HG03571 (cell line): ENCODE data around the gene CD46.
A peak's percentile ranks its signal among the peaks of the same experiment; 100 is the strongest.

ENCODE experiments used
- ATAC-seq: cut with Tn5 transposase; IDR thresholded peaks from one replicate; pipeline ENCODE4 v1.9.1; 2021; ENCODE audit not compliant: unreplicated experiment

CD46 gene

DNA sequence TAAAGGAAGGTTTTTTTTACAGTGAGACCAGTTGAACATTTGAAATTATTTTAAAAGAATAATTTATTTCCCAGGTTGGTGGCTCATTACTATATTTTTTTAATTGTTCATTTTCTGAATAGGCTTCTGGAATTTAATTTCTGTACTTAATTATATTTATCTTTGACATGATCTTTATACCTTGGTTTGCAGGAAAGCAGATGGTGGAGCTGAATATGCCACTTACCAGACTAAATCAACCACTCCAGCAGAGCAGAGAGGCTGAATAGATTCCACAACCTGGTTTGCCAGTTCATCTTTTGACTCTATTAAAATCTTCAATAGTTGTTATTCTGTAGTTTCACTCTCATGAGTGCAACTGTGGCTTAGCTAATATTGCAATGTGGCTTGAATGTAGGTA, 41.5 kb downstream of the CD46 start:
- ATAC-seq = no peak

DNA sequence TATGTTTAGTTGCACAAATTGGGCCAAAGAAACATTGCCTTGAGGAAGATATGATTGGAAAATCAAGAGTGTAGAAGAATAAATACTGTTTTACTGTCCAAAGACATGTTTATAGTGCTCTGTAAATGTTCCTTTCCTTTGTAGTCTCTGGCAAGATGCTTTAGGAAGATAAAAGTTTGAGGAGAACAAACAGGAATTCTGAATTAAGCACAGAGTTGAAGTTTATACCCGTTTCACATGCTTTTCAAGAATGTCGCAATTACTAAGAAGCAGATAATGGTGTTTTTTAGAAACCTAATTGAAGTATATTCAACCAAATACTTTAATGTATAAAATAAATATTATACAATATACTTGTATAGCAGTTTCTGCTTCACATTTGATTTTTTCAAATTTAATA, 43.0 kb downstream of the CD46 start:
- no peak for ATAC-seq

DNA sequence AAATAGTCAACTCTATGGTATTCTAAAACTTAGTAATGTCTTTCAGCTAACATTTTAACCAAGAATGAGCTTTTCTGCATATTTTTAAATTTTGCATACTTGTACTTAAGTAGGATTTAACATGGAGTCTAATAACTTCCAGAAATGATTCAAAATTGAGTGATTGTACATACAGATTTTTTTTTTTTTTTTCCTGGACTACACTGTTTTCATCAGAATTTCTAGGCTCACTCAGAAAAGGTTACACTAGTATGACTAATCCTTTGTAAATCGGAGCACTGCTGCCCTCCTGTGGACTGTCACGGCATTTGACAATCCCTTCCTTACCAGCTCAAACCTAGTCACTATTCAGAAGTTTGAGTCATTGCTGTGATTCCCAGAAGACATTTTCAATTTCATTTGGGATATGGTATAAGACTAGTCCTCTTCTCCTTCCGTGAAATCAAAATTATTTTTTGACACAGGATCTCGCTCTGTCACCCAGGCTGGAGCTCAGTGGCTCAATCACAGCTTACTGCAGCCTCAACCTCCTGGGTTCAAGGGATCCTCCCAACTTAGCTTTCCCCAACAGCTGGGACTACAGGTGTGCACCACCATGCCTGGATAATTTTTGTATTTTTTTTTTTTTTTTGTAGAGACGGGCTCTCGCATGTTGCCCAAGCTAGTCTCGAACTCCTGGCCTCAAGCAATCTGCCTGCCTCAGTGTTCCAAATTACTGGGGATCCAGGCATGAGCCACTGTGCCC, 45.5 kb downstream of the CD46 start:
- peak; percentile 73 for ATAC-seq

DNA sequence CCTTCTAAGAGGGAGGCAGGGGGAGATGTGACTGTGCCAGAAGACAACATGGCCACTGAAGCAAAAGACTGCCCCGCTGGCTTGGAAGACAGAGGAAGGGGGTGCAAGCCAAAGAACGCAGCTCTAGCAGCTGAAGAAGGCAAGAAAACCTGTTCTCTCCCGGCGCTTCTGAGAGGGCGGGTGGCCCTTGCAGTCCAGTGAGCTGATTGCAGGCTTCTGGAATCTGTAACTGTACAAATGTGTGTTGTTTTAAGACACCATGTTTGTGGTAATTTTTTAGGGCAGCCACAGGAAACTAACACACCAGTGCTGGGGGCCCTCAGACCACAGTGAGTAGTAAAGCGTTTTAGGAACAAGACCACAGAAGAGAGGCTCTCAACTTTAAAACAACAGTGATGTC, 47.0 kb downstream of the CD46 start:
- no peak for ATAC-seq

DNA sequence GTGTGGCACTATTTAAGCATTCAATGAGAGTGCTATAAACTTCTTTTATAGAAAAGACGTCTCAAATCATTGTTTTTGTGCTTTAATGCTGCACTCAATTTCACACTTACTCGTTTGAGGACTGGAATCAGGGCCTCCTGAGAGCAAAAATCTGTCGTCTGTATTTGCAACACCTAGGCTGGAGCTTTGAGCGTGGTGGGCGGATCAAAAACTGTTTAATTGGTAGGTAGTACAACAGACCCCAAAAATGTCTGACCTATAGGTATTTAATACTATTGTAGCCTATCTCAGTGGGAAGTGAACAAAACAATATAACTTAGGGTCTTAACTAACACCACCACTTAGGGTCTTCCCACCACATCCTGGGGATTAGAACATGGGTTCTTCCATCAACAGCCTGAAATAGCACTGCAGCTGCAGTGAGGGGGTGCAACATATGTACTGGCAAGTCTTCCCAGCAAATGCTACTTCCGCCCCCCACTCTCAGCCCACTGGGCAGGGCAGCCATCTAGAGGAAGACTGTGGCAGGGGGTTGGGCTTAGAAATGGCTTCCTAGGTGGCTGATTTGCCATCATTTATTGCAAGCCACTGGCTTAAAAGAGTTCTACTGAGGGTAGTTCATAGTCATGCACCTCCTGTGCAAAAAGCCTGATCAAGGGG, 48.3 kb downstream of the CD46 start:
- no peak for ATAC-seq

DNA sequence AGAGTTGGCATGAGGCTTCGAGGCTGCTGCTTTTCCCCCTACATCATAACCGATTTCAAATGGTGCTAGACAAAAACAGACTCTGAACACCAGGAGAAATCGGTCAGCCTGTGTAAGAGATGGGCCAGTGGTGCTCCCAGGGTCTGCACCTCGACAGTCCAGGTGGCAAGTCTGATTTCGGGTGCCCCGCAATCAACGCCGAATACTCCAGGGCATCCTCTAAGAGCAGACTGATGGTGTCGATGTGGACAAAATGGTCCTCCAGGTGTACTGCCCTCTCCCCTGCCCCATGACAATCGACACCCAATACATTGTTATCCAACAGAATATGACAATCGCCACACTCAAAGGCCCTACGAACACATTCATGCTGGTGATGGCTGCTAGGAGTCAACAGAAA, 50.0 kb downstream of the CD46 start:
- no peak for ATAC-seq

DNA sequence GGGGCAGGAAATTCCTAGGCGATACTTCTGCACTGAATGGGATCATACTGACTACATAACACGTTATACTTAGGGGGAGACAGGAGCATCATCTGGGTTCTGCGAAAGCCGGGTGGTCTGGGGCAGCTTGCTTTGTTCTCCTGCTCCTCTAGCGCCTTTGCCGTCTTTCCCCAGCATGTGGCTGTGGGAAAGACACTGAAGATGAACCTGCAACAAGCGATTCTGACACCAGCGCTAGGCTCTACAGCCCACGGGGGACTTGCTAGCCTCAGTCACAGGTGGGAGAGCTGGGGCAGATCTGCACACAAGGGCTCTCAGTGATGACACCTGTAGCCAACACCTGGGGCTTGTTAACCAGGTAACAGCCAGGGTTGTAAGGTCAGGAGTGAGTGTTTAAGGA, 51.8 kb downstream of the CD46 start:
- ATAC-seq = no peak

DNA sequence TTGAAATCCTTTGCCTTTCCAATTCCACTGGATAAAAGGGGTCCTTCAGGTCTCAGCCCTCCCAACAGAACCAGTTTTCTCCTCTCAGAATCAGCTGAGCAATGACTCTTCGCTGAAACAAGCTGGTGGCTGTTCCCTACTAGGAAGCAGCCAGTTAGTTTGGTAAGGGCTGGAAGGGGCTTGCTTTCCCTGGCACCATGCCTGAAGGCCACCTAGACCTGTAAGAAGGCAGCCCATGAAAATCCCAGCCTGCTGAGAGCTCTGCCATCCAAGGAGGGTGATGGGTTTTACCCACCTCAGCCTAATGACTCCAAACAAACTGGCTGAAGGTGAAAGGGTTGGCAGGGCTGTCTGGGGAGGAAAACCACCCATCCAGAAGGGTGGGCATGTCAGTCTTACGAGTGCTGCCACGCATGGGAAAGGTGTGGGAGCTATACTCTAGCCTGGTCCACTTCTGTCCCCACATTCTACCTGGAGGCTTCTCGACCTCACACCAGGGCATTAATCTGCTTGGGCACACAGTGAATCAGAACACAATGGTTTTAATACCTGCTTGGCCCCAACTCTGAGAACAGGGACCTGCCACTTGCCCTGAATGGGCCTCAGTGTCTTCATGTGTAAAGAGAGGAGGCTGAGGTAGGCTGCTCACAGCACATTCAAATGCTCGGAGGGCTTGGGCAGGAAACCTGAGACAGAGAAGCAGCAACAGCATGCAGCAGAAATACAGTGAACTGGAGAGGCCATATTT, 53.0 kb downstream of the CD46 start:
- no peak for ATAC-seq

DNA sequence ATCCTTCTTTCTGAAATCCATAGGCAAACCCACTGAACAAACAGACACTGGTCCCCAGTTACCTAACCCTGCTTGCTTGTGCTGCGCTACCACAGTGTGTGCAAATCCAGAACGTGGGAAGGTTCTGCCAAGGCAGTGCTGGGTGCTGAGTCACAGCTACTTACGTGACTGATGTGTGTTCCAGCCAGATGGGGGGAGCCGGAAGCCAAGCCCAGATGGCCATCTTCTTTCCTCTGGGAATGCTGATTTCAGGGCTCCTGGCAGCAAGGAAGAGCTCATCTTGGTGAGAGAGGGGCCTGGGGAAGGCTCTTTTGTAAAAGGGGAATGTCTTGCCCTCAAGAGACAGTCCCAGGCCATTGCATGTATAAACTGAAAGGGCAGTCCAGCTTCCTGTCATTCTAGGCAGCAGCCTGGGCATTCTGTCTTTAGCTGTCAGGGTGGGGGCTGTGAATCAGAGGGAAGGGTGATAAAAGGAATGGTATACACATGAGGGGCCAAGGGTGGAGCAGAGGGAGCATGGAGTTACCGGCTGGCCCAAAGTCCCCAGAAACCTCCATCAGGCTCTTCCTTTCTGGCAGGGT, 54.1 kb downstream of the CD46 start:
- no peak for ATAC-seq

DNA sequence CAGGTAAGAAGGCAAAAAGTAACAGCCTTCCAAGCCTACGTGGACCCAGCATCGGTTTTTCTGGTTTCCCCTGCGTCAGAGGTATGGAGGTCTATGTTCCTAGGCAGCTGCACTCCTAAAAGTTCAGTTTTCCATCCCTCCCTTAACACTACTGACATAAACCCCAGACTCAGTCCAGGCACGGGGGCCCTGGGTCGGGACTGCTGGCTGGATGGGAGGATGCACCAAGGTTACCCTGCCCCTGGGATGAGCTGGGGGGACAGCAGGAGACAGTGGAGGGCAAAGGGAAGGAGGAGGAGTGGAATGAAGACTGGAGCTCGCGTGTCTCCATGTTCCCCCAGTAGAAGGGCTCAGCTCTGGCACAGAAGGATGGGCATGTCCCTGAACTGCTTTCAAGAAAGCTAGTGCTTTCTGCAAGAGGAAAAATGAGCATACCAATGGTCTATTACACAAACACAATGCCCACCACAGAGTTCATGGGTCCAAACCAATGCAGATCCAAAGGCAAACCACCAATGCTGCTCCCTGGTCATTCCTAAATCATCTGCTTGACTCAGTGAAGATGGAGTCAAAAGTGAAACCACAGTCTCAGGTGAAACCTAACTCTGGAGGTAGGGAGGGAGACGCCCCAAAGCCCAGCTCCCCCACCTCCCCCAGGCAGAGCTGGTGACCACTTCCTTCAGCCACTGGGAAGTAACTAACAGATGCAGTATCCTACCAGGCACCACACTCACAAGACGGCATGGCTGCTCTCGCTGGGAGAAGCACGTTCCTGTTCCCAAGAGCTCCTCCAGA, 54.9 kb downstream of the CD46 start:
- ATAC-seq = no peak

DNA sequence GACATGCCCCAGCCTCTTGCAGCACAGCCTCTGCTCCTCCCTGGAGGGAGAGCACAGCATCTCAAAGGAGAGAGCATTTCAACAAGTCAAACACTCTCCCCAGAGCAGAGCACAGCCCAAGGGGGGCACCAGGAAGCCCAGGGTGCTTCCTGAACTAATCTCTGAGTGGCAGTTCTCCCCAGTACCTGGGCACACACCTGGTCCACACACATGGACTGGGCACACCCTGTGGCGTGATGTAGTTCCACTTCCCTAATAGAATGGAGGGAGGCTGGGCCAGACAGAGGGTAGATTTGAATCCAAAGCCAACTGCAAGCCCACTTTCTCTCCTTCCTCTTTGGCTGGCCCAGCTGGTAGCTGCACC, 55.5 kb downstream of the CD46 start:
- ATAC-seq = no peak

DNA sequence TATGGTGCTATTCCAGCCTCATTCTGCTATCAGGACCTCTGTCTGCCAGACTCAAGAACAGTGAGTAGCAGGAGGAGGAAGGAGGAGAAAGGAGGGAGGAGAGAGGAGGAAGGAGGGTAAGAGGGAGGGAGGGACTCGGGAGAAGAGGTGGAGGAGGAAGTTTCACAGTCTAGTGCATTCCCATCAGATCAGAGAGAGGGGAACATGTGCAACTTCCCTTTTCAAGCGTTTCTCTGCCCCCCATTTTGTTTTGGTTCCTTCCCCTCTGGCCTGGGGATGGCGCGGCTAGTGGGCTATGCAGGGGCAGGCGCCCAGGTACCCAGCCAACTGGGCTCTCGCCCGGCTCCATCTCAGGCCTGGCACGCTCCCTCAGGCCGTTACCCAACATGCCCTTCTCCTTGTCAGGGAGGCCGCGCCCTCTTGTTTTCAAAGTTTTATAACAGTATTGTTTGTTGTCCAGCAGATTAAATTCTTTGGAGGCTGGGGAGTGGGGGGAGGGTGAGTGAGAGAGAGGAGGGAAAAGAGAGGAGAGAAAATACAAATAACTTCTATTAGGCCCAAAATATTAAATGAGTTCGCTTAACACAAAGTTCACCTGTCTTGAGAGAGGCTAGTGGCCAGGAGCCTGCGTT, 56.0 kb downstream of the CD46 start:
- no peak for ATAC-seq

DNA sequence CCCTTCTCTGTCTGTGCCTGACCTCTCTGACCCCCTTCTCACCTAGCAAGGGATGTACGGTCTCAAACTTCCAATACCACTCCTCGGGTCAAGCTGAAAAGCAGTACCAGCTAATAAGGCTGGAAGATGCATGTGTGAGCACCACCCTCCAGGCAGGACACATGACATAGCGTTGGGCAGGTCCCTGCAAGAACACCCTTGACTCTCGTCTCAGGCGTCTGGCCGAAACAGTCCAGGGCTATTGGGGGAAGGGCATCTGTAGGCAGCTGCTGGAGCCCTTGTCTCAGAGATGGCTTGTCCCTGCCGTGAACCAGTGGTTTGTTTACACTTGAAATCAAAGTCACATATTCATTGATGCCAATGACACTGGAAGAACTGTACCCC, 56.5 kb downstream of the CD46 start:
- ATAC-seq = no peak

DNA sequence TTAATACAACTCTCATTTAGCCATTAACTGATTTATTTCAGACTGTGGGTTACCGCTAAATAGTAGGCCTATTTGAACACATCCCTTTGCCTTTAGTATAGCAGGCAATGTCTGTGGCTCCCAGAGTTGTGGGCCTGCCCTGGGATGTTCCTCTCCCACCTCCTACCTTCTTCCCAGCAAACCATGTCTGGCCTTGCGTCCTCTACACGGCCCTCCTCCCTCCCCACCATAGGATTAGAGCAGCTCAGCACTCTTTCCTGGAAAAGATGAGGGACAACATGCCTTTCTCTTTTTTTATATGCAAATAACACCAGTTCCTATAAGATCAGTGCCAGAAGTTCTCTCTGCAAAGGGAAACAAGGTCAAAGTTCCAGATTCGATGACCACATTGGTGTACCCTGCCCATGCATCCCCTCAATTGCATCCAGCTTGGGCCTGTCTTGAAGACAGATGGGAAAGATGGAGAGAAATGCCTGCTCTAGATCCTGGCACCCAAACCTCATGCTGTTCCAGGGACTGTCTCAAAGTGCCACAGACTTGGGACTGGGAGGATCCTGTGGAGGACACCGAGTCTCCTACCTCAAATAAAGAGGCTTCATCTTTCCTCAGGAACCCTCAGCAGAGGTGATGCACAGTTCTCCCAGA, 57.2 kb downstream of the CD46 start:
- ATAC-seq = no peak

DNA sequence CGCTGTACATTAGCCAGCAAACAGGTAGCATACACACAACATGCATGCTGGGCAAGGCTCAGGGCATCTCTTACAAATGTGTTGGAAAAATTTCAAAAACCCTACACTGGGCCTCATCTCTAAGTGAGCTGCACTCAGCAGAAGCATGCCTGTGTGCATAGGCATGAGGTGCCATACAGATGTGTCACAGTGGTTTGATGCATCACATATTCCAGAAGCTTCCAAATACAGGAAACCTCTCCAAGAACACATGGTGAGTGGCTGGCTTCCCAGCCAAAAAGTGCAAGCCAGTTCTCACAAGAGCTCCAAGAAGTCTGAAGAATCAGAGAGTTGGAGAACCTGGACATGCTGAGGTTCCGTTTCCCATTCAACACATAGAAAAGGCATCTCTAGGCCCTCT, 58.3 kb downstream of the CD46 start:
- no peak for ATAC-seq

DNA sequence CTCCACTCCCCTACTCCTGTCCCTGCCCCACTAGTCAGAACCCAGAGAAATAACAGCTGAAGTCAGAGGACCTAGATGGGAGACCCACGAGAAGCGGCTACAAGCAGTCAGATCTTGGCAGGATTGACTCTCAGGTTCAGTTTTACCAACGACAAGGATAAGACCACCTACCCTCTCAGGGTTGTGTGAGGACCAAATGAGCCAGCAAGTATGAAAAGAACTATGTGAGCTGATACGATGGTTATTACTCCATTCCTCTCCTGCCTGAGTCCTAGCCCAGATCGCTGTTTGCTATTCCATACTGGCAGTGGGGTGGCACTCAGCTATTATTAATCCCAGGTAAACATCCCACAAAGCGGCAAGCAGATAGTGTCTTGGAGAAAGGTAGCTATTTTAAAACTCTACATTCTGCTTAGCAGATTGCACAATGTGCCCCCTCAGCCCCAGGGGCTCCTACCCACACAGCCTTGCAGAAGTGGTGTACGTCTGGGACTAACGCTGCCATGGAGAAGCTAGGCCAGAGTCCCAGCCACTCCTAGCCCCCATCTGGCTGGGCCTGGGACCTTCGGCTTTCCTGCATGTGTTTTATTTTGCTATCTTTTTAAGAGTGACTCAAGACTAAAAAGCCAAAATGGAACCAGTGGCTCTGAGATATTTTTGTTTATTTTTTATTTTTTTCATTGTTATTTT, 58.9 kb downstream of the CD46 start:
- no peak for ATAC-seq

DNA sequence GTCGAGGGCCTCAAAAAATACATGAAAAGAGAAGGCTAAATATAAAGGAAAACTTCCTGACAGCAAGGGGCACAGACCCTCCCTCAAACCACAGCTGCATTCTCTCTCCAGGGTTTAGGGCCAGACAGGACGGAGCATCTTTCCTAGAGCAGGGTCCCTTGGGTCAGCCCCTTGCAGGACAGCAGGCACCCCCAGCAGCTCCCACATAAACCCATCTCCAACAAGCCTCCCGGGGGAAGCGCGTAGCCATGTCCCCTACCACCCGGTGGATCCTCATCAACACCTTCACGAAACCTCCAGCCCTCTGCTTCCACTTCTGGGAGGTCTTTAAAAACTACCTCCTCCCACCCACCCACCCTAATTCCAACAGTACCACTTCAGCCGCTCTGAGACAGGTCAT, 59.5 kb downstream of the CD46 start:
- no peak for ATAC-seq

DNA sequence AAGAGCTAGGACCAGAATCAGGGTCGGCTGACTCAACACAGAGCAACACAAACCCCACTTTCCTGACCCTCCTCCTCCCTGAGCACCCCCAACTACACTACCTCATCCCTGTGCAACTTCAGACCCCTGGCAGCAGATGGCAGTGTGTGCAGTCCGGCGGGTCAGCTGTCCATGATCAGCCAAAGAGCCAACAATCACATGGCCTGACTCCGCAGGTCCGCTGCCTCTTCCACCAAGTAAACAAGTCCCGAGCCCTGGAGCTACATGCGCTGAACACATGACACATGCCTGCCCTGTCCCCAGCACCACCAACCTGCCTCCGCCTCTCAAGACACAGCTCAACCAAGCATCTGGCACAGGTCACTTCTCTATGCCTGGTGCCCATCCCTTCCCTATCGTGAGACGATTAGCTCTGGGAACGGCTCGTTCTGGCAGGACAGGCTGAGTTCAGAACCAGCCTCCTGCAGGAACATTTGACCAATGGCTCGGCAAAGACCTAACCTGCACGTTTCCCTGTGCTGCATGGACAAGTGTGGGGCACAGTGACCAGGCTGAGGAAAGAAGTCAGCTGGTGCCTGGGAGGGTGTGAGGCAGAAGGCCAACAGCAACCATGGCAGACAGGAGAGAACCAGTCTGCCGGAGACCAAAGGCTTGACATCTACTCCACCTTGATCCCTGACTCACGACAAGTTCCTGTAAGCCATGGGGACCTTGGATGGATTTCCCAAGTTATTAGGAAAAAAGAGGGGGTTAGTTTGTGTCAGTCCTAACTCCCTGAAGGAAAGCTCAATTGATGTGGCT, 60.3 kb downstream of the CD46 start:
- no peak for ATAC-seq
